GM12865 (cell line): Measurements from ENCODE around the gene TYROBP.
"Not testable (repeated sequence)": the region's sequence is repeated elsewhere in the genome, so short reads cannot be mapped to it uniquely, and the experiment has no call there.

Source experiments
- DNase-seq: peaks from one replicate; pipeline ENCODE4 v3.0.0; 2010; ENCODE audit warnings: low read depth
- H3K4me3 ChIP-seq: 2 replicates; pipeline ENCODE4 v1.5.1; 2011; ENCODE audit warnings: mild to moderate bottlenecking, low read depth, low read length, control low read depth
- TF ChIP-seq, protein P1 (sequence below): IDR thresholded peaks from 2 replicates; pipeline ENCODE4 v1.5.1; 2011; ENCODE audit warnings: low read length, control low read depth, low read depth, inconsistent platforms; ENCODE audit not compliant: insufficient read depth; ENCODE audit errors: missing control alignments

The TYROBP gene

DNA sequence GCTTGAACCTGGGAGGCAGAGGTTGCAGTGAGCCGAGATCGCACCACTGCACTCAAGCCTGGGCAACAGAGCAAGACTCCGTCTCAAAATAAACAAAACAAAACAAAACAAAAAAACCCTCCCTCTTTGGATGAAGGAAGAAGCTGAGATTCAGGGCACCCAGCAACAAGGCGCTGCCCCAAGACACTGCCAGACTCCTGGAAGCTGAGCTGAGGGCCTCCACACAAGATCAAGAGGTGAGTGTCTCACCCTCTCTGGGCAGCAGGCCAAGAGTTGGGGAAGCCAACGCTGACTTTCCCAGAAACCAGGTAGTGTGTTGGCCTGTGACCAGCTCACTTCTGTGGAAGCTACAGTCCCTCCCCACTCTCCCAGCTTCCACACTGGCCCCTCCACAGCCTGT lies 3.7 kb upstream of the TYROBP start:
- DNase-seq = no peak
- H3K4me3 ChIP-seq = no peak overlapping the region
- TF ChIP-seq, protein P1, sequence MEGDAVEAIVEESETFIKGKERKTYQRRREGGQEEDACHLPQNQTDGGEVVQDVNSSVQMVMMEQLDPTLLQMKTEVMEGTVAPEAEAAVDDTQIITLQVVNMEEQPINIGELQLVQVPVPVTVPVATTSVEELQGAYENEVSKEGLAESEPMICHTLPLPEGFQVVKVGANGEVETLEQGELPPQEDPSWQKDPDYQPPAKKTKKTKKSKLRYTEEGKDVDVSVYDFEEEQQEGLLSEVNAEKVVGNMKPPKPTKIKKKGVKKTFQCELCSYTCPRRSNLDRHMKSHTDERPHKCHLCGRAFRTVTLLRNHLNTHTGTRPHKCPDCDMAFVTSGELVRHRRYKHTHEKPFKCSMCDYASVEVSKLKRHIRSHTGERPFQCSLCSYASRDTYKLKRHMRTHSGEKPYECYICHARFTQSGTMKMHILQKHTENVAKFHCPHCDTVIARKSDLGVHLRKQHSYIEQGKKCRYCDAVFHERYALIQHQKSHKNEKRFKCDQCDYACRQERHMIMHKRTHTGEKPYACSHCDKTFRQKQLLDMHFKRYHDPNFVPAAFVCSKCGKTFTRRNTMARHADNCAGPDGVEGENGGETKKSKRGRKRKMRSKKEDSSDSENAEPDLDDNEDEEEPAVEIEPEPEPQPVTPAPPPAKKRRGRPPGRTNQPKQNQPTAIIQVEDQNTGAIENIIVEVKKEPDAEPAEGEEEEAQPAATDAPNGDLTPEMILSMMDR = no peak

DNA sequence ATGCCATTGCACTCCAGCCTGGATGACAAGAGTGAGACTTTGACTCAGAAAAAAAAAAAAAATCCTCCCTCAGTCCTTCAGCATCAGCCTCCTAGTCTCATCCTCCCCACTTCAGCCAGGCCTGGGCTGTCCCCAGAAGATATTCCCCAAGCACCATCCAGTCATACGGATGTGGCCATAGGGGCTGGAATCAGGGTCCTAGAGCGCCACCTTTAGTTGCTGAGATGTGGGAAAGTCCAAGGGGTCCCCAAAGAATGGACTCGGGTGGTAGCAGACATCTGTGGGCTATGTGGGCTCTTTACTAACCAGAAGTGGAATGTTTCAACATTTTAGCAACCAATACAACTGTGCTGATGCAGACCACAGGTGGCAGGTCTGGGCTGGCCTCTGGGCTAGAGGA lies 3.1 kb upstream of the TYROBP start:
- no peak overlapping the region for H3K4me3 ChIP-seq
- no peak for DNase-seq
- TF ChIP-seq, protein P1 = no peak

DNA sequence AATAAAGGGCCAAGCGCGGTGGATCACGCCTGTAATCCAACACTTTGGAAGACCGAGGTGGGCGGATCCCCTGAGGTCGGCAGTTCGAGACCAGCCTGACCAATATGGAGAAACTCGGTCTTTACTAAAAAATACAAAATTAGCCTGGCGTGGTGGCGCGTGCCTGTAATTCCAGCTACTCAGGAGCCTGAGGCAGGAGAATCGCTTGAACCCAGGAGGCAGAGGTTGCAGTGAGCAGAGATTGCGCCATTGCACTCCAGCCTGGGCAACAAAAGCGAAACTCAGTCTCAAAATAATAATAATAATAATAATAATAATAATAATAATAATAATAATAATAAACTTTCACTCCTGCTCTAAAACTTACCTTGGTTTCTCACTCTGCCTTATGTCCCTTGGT lies 2.3 kb upstream of the TYROBP start:
- not testable (repeated sequence) for H3K4me3 ChIP-seq, DNase-seq

DNA sequence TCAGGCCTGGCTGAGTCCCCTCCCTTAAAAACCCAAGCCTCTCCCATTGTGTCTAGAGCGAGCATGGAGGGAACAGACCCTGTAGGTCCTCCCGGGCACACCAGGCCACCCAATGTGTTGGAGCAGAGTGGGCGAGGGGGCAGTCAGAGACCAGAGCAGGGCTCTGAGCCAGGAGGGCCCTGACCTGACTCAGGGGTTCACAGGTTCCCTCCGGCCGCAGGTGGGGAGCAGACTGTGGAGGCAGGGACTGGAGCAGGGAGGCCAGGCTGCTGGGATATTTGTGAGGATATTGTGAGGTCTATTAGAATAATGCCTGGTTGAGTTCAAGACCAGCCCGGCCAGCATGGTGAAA lies 1.6 kb upstream of the TYROBP start:
- TF ChIP-seq, protein P1 = no peak
- no peak for DNase-seq
- H3K4me3 ChIP-seq = no peak overlapping the region

DNA sequence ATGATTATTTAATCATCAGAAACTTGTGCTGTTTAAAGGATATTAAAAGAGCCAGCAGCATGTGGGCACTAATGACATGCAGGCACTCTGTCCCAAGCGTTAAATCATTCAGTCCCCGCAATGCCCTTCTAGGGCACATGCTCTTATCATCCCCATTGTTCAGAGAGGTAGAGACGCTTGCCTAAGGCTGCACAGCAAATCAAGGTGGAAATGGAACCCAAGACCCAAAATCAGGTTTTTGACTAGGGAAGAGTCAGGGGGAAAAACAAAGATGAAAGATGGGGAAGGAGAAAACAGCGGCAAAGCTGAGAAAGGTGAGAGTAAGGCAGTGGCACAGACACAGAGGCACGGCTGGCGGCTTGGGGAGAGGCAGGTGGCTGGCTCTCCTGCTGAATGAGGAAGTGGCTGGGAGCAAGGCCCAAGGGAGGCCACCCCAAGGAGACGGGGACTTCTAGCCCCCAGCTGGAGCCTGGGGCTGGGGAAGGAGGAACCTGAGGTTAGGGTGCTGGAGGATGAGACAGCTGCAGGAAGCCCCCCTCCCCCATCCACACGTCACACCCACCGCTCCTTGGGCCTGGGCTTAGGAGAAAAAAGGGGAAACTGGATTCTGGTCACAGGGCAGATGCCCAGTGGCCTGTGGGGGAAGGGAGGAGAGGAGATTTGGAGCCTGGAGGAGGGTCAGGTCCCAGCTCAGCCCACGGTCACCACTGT lies 1.0 kb upstream of the TYROBP start:
- peak; percentile 78 for DNase-seq
- no peak overlapping the region for H3K4me3 ChIP-seq
- TF ChIP-seq, protein P1 = no peak

DNA sequence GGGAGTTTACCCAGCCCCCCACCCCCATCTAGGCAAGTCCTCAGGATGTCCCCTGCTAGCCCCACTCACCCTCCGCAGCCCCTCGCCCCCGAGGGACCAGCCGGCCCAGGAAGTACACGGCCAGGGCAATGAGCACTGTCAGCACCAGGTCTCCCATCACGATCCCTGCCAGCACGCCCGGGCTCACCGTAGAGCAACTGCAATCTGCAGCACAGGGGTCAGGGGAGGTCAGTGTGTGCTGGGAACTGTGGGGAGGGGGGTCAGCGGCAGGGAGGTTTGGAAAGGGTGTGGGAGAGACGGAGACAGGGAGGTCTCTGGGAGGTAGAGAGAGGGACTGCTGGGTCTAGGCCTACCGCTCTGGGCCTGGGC lies 734 bp downstream of the TYROBP start:
- no peak for DNase-seq
- H3K4me3 ChIP-seq = no peak overlapping the region
- TF ChIP-seq, protein P1 = no peak

DNA sequence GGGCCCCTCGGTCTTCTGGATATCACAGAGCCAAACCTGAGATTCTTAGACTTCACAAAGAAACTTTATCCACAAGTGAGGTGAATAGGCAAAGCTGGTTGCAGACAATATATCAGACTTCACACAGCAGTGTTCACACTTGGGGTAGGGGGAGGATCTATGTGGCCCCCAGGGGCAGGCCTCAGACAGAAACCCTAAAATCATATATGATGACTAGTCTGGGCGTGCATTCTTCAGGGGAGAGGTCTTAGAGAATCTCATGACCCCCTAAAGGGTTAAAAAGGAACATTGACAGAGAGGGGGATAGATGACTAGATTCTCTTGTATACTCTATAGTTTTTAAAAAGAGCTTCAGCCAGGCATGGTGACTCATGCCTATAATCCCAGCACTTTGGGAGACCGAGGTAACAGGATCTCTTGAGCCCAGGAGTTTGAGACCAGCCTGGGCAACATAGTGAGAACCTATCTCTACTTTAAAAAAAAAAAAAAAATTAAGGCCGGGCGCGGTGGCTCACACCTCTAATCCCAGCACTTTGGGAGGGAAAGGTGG lies 2.8 kb downstream of the TYROBP start:
- DNase-seq = no peak

More for the DNA sequence above, 2.8 kb downstream of the TYROBP start:
- H3K4me3 ChIP-seq = no peak overlapping the region
- TF ChIP-seq, protein P1 = no peak
